Fibroblast of lung (primary cell): Measurements from ENCODE around the gene CAPN10. TPM values are rescaled to one million over a fixed set of nuclear protein-coding genes. Genes with fewer than 3 reads are reported as not detected.

Experiments used
- DNase-seq, 2 donors: peaks; one replicate each; pipeline versions ENCODE4 v3.0.0 to v3.0.0-alpha.2; 2010; ENCODE audit warnings: low read depth in 2 of 2
- H2AFZ ChIP-seq: 2 replicates; pipeline ENCODE4 v1.5.1; 2012; ENCODE audit warnings: low read length, control low read depth, inconsistent platforms
- H3K27ac ChIP-seq: 2 replicates; pipeline ENCODE4 v1.5.1; 2011; ENCODE audit warnings: low read length, control low read depth; ENCODE audit not compliant: insufficient read depth
- H3K27me3 ChIP-seq: 2 replicates; pipeline ENCODE4 v1.5.1; 2011; ENCODE audit warnings: mild to moderate bottlenecking, low read length; ENCODE audit not compliant: control insufficient read depth, insufficient read depth
- H3K36me3 ChIP-seq: 2 replicates; pipeline ENCODE4 v1.5.1; 2011; ENCODE audit warnings: low read length; ENCODE audit not compliant: control insufficient read depth, insufficient read depth
- H3K4me1 ChIP-seq: 2 replicates; pipeline ENCODE4 v1.5.1; 2011; ENCODE audit warnings: low read length; ENCODE audit not compliant: control insufficient read depth, insufficient read depth; ENCODE audit errors: extremely low read depth
- H3K4me2 ChIP-seq: 2 replicates; pipeline ENCODE4 v1.5.1; 2011; ENCODE audit warnings: low read length, control low read depth; ENCODE audit not compliant: insufficient read depth; ENCODE audit errors: extremely low read depth
- H3K4me3 ChIP-seq, 4 experiments: fragments of 200-600 bp in 1 of 4; sonication (generic) in 1 of 4; replicated peaks in 1 of 4; 2 replicates each; pipeline ENCODE4 v1.5.1; 2011 to 2016; ENCODE audit warnings: low read length in 4 of 4, low read depth in 3 of 4, mild to moderate bottlenecking in 3 of 4, control low read depth in 2 of 4, inconsistent platforms in 1 of 4, mixed read lengths in 1 of 4; ENCODE audit not compliant: insufficient read depth in 1 of 4; ENCODE audit errors: control extremely low read depth in 1 of 4
- H3K79me2 ChIP-seq: 2 replicates; pipeline ENCODE4 v1.5.1; 2012; ENCODE audit warnings: mild to moderate bottlenecking, low read length, inconsistent platforms; ENCODE audit not compliant: control insufficient read depth, insufficient read depth
- H3K9ac ChIP-seq: 2 replicates; pipeline ENCODE4 v1.5.1; 2011; ENCODE audit warnings: mild to moderate bottlenecking, low read length, control low read depth; ENCODE audit not compliant: insufficient read depth
- H3K9me3 ChIP-seq: 2 replicates; pipeline ENCODE4 v1.5.1; 2012; ENCODE audit warnings: low read depth, low read length; ENCODE audit not compliant: control insufficient read depth, insufficient read depth
- H4K20me1 ChIP-seq: 2 replicates; pipeline ENCODE4 v1.5.1; 2011; ENCODE audit warnings: low read length; ENCODE audit not compliant: control insufficient read depth, insufficient read depth; ENCODE audit errors: extremely low read depth
- EZH2 ChIP-seq: IDR thresholded peaks from 2 replicates; pipeline ENCODE4 v1.5.1; 2012; ENCODE audit warnings: low read length, control low read depth, mild to moderate bottlenecking; ENCODE audit errors: missing control alignments
- polyA plus RNA-seq, 2 donors: library from polyadenylated mRNA; depleted of rRNA in 1 of 2; stranded (reverse) in 1 of 2; unstranded in 1 of 2; fragments of >200 nt; gene quantifications; 2 replicates each; pipeline ENCODE4 v1.2.1, GENCODE V29; 2011 to 2012; ENCODE audit warnings: missing spikeins in 1 of 2
- total RNA-seq: library from RNA; depleted of rRNA; stranded (reverse); fragments of >200 nt; gene quantifications from 2 replicates; pipeline ENCODE4 v1.2.1, GENCODE V29; 2014
- TF ChIP-seq, protein P1 (sequence below), 2 donors: IDR thresholded peaks in 1 of 2; conservative IDR thresholded peaks in 1 of 2; 1 replicate in 1 of 2; 2 replicates in 1 of 2; pipeline ENCODE4 v1.5.1; 2011 to 2012; ENCODE audit warnings: low read length in 2 of 2, control low read depth in 1 of 2, inconsistent platforms in 1 of 2, low read depth in 1 of 2, mild to moderate bottlenecking in 1 of 2

The CAPN10 gene
- total and polyA plus RNA-seq, 2 donors (not counting 1 experiment from before 2014, with no cell fraction given) = 3.6 to 23.0 TPM

DNA sequence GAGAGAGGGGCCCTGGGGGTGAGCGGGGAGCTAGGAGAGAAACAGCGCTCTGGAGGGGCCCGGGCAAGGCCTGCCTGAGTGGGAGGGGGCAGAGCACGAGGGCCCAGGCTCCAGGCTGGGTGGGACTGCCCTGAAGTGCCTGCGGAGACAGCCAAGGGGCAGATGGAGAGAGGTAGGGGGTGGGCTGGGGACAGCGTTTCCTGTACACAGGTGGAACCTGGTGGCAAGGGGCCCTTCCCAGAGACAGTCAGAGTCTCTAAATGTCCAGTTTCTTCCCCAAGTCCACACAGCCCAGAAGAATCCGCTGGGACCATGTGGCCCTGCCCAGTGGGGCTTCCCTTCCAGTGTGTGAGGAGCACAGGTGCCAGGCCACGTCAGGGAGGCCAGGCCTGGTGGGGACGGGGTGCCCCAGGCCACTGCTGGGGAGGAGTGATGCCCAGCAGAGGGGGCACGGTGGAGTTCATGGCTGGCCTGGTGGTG lies 37.0 kb downstream of the CAPN10 start:
- Histone ChIP-seq H3K4me2 (no peak overlapping the region), H3K27me3 (no peaks in the 10 kb centered on the region), H3K27ac (no peak overlapping the region), H3K4me1 (no peaks in the 10 kb centered on the region), H3K9ac (no peak overlapping the region), H3K9me3 (no peaks in the 10 kb centered on the region), H3K4me3 (no peak overlapping the region), H2AFZ (no peak overlapping the region), H3K79me2 (no peaks in the 10 kb centered on the region), H3K36me3 (no peaks in the 10 kb centered on the region), H4K20me1 (no peaks in the 10 kb centered on the region)
- DNase-seq = no peak
- no peak for TF ChIP-seq EZH2
- TF ChIP-seq, protein P1, sequence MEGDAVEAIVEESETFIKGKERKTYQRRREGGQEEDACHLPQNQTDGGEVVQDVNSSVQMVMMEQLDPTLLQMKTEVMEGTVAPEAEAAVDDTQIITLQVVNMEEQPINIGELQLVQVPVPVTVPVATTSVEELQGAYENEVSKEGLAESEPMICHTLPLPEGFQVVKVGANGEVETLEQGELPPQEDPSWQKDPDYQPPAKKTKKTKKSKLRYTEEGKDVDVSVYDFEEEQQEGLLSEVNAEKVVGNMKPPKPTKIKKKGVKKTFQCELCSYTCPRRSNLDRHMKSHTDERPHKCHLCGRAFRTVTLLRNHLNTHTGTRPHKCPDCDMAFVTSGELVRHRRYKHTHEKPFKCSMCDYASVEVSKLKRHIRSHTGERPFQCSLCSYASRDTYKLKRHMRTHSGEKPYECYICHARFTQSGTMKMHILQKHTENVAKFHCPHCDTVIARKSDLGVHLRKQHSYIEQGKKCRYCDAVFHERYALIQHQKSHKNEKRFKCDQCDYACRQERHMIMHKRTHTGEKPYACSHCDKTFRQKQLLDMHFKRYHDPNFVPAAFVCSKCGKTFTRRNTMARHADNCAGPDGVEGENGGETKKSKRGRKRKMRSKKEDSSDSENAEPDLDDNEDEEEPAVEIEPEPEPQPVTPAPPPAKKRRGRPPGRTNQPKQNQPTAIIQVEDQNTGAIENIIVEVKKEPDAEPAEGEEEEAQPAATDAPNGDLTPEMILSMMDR (conservative IDR thresholded peaks at IDR 0.05 in 1 of 2, IDR thresholded peaks at IDR 0.05 in 1 of 2; ENCODE audit: low read depth in 1 of 2, low read length in 2 of 2) = no peak

DNA sequence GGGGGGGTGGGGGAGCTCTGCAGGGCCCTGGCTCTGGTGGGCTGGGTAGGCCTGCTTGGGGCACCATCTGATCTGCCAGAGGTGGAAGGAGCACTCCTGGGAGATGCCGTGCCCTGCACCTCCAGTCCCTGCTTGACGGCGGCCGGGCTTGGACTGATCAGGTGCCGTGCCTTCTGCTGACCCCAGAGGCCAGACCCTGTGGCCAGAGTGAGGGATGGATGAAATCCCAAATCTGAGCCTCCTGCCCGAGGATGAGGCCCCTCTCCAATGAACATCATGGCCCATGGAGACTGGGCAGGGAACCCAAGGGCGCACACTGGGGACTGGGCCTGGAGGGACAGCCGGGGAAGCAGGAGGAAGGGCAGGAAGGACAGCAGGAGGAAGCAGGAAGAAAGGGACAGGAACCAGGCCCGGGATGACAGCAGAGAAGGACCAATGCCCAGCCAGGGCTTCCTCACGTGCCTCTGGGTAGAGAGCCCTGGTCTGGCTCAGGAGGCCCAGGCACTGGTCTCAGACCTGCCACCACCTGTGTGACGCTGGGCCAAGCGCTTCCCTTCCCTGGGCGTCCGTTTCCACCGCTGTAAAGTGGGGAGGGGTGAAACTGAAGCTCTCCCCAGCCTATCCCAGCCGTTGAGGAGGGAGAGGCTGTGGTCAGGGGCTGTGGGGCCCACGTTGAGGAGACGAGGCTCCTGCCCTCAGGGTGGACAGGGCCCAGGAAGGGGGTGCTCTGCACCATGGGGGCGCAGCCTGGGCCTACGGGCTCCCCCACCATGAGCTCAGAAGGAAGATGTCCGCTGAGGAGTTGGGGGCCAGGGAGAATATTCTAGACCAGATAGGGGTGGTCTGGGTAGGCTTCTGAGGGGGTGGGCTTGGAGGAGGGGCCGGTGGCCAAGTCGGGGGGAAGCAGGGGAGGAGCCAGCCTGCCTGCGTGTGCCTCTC lies 37.7 kb downstream of the CAPN10 start:
- H3K79me2 ChIP-seq = no peaks in the 10 kb centered on the region
- H3K4me3 ChIP-seq = no peak overlapping the region
- no peaks in the 10 kb centered on the region for H4K20me1 ChIP-seq
- H2AFZ ChIP-seq = no peak overlapping the region
- no peak for DNase-seq
- no peaks in the 10 kb centered on the region for H3K4me1 ChIP-seq
- H3K27me3 ChIP-seq = no peaks in the 10 kb centered on the region
- H3K27ac ChIP-seq = no peak overlapping the region
- H3K9me3 ChIP-seq = no peaks in the 10 kb centered on the region
- H3K36me3 ChIP-seq = no peaks in the 10 kb centered on the region
- no peak overlapping the region for H3K9ac ChIP-seq
- TF ChIP-seq, protein P1 (conservative IDR thresholded peaks at IDR 0.05 in 1 of 2, IDR thresholded peaks at IDR 0.05 in 1 of 2; ENCODE audit: low read depth in 1 of 2, low read length in 2 of 2) = no peak
- no peak for TF ChIP-seq EZH2
- H3K4me2 ChIP-seq = no peak overlapping the region

DNA sequence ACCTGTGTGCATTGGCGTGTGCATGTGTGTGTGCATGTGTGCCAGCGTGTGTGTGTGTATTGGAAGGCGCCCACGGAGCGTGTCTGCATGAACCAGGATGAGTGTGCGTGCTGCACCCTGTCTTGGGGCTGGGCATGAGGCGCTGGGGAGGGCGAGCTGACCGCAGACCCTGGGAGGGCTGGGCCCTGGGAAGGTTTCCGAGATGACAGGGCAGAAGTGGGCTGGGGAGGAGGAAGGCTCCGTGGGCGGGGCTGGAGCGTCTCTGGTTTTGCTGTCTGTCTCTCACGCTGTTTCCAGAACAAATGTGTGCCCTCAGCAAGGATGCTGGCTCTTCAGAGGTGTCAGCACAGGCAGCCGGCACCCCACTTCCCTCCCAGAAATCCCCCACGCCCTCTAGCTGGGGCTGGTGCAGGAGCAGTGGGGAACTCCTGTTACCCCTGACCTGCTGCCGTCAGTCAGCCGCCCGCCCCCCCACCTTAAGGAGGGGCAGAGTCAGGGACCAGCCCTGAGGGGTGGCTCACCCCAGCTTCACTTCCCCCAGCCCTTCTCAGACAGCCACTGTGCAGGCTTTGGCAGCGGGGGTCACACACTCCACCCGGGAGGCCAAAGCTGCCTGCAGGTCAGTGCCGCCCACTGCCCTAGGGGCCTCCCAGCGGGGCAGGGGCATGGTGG lies 38.6 kb downstream of the CAPN10 start, which contains the start of gene GPR35:
TSS of gene GPR35 (plus strand) at position 531 of the 672 bp plus-strand sequence. CDS start 4,473 bp downstream, outside the sequence.
- no peaks in the 10 kb centered on the region for H3K27me3 ChIP-seq
- DNase-seq = peak; percentile 21 to 73
- H3K4me2 ChIP-seq = no peak within 1 kb of the TSS
- no peaks in the 10 kb centered on the region for H3K9me3 ChIP-seq
- TF ChIP-seq, protein P1 (conservative IDR thresholded peaks at IDR 0.05 in 1 of 2, IDR thresholded peaks at IDR 0.05 in 1 of 2; ENCODE audit: low read depth in 1 of 2, low read length in 2 of 2) = no peak
- TF ChIP-seq EZH2 = no peak
- no peaks in the 10 kb centered on the region for H3K79me2 ChIP-seq
- H3K9ac ChIP-seq = no peak within 1 kb of the TSS
- H3K4me1 ChIP-seq = no peaks in the 10 kb centered on the region
- H3K4me3 ChIP-seq = no peak within 1 kb of the TSS
- no peaks in the 10 kb centered on the region for H4K20me1 ChIP-seq
- H3K36me3 ChIP-seq = no peaks in the 10 kb centered on the region
- H3K27ac ChIP-seq = no peak within 1 kb of the TSS
- no peak within 1 kb of the TSS for H2AFZ ChIP-seq
